ENCODE measurements around the gene NFIA.

The NFIA gene

GRCh38 chr1:61152469-61153105, 70.2 kb downstream of the NFIA start:
- FAIRE-seq: no peak
- DNase-seq (ENCODE audit: insufficient read length): no peak

GRCh38 chr1:61156576-61157467, 74.5 kb downstream of the NFIA start:
- DNase-seq (ENCODE audit: insufficient read length) (no peak), FAIRE-seq (no peak)
- TF ChIP-seq POLR2A (IDR thresholded peaks at IDR 0.05; ENCODE audit: low read depth, low read length) (no peak), POLR2AphosphoS5 (IDR thresholded peaks at IDR 0.05; ENCODE audit: low read depth, low read length) (no peak), TAF1 (IDR thresholded peaks at IDR 0.05; ENCODE audit: borderline replicate concordance, low read depth, low read length) (no peak)

More at GRCh38 chr1:61152469-61153105, 70.2 kb downstream of the NFIA start:
- no peak for TF ChIP-seq POLR2AphosphoS5 (IDR thresholded peaks at IDR 0.05; ENCODE audit: low read depth, low read length)
- TF ChIP-seq POLR2A (IDR thresholded peaks at IDR 0.05; ENCODE audit: low read depth, low read length): no peak
- no peak for TF ChIP-seq TAF1 (IDR thresholded peaks at IDR 0.05; ENCODE audit: borderline replicate concordance, low read depth, low read length)

DNA sequence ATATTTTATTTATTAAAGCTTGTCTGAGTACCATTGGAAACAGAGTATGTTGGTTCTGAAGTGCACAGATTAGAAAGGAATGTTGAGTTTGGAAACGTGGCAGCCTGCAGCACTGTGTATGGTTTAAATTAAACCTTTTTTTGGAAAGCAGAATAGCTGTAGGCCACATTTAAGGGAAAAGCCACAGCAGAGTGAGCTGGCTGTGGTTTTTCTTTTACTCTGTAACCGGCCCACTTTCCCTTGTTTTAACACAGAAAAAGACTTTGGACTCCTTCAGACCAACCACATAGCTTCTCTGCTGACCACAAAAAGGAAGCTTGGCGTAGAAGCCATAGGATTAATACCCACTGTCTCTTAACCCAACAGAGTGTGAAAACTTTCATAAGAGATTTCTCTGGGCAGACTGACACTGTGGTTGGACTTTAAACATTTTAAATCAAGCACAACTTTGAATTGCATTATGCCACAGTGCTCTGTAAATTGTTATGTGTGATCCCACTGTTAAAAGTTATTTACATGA, 75.2 kb downstream of the NFIA start:
- DNase-seq (ENCODE audit: insufficient read length) (no peak), FAIRE-seq (no peak)
- TF ChIP-seq POLR2A (IDR thresholded peaks at IDR 0.05; ENCODE audit: low read depth, low read length): no peak
- TF ChIP-seq TAF1 (IDR thresholded peaks at IDR 0.05; ENCODE audit: borderline replicate concordance, low read depth, low read length): no peak
- no peak for TF ChIP-seq POLR2AphosphoS5 (IDR thresholded peaks at IDR 0.05; ENCODE audit: low read depth, low read length)

- no peak for FAIRE-seq
- TF ChIP-seq POLR2AphosphoS5 (IDR thresholded peaks at IDR 0.05; ENCODE audit: low read depth, low read length) (no peak), TAF1 (IDR thresholded peaks at IDR 0.05; ENCODE audit: borderline replicate concordance, low read depth, low read length) (no peak), POLR2A (IDR thresholded peaks at IDR 0.05; ENCODE audit: low read depth, low read length) (no peak)
Measured at GRCh38 chr1:61158591-61158990, 76.2 kb downstream of the NFIA start.

GRCh38 chr1:61160526-61160925, 78.2 kb downstream of the NFIA start:
- TF ChIP-seq POLR2AphosphoS5 (IDR thresholded peaks at IDR 0.05; ENCODE audit: low read depth, low read length): no peak
- TF ChIP-seq TAF1 (IDR thresholded peaks at IDR 0.05; ENCODE audit: borderline replicate concordance, low read depth, low read length): no peak
- no peak for TF ChIP-seq POLR2A (IDR thresholded peaks at IDR 0.05; ENCODE audit: low read depth, low read length)
- FAIRE-seq (no peak), DNase-seq (ENCODE audit: insufficient read length) (no peak)

More at GRCh38 chr1:61158591-61158990, 76.2 kb downstream of the NFIA start:
- no peak for DNase-seq (ENCODE audit: insufficient read length)

GRCh38 chr1:61162520-61163258, 80.3 kb downstream of the NFIA start:
- DNase-seq (ENCODE audit: insufficient read length) (no peak), FAIRE-seq (no peak)
- no peak for TF ChIP-seq TAF1 (IDR thresholded peaks at IDR 0.05; ENCODE audit: borderline replicate concordance, low read depth, low read length)

DNA sequence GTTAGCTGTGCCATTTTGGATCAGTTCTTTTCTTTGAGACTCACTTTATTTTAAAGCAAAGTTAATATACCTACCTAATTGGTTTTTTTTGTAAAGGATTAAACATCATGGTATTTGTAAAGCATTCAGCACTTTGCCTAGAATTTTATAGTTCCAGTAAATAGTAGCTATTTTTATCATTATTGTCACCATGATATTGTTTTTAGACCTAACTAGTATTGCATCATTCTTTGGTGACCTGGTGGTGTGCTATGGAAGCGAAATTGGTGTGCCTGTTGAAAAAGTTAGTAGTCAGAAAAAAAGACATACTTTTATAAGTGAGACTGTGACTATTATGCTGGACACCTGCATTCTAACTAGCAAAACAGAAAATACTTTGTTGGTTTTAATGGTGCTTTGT, 81.0 kb downstream of the NFIA start:
- no peak for TF ChIP-seq TAF1 (IDR thresholded peaks at IDR 0.05; ENCODE audit: borderline replicate concordance, low read depth, low read length)
- TF ChIP-seq POLR2A (IDR thresholded peaks at IDR 0.05; ENCODE audit: low read depth, low read length): no peak
- TF ChIP-seq POLR2AphosphoS5 (IDR thresholded peaks at IDR 0.05; ENCODE audit: low read depth, low read length): no peak
- no peak for FAIRE-seq
- no peak for DNase-seq (ENCODE audit: insufficient read length)

DNA sequence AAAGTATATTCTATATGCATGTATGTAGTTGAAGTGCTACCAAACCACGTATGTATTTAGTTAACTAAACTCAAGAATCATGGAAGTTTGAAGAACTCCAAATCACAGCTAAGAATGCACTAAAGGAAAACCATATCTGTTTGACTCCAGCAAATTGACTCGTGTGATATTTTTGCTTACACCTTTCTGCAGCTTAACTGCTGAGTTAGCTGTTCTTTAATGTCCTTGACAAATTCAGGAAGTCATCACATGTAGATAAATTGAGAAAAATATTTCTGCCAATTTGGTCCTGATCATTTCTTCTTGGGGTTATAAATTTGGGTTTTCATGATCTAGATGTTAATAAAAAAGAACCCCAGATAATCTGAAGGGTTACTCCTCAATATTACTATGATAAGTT, 83.0 kb downstream of the NFIA start:
- FAIRE-seq (no peak), DNase-seq (ENCODE audit: insufficient read length) (no peak)
- TF ChIP-seq POLR2A (IDR thresholded peaks at IDR 0.05; ENCODE audit: low read depth, low read length): no peak
- no peak for TF ChIP-seq POLR2AphosphoS5 (IDR thresholded peaks at IDR 0.05; ENCODE audit: low read depth, low read length)
- no peak for TF ChIP-seq TAF1 (IDR thresholded peaks at IDR 0.05; ENCODE audit: borderline replicate concordance, low read depth, low read length)

DNA sequence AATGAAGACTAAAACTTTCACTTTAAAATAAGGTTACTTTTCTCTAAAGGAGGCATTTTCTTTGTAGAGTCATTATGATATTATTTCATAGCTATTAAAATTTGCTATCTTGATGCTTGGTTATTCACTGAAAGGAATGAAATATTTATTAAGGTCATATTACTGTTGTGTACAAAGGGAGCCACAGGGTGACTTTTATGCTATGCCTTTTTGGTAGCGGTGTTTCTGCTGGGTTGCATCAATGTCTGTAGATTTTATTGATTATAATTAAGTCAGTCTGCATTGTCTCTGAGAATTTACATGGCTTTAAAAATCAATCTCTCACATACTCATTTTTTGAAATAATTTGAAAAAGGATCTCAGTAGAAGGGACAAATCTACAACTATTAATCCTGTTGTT, 84.9 kb downstream of the NFIA start:
- FAIRE-seq: no peak
- DNase-seq (ENCODE audit: insufficient read length): no peak
- TF ChIP-seq POLR2AphosphoS5 (IDR thresholded peaks at IDR 0.05; ENCODE audit: low read depth, low read length): no peak

- FAIRE-seq (no peak), DNase-seq (ENCODE audit: insufficient read length) (no peak)
- TF ChIP-seq POLR2A (IDR thresholded peaks at IDR 0.05; ENCODE audit: low read depth, low read length) (no peak), TAF1 (IDR thresholded peaks at IDR 0.05; ENCODE audit: borderline replicate concordance, low read depth, low read length) (no peak), POLR2AphosphoS5 (IDR thresholded peaks at IDR 0.05; ENCODE audit: low read depth, low read length) (no peak)
Measured at GRCh38 chr1:61169045-61169444, 86.7 kb downstream of the NFIA start.

DNA sequence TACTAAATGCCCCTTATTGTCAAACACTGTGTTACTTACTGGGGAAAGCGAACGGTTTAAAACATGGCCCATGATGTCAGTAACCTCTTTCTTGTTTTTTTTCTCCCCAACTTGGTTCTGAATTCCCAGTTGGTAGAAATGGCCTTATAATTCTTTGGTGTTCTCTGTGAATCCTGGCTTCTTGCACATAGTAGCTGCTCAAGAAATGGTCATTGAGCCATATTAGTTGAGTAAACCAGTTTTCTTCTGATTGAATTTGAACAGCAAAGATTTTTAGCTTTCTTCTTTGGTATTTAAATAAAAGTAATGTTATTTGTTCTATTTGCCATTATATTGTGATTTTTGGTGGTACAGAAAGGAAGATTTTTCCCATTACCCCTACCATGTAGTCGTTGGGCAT, 87.3 kb downstream of the NFIA start:
- no peak for TF ChIP-seq POLR2AphosphoS5 (IDR thresholded peaks at IDR 0.05; ENCODE audit: low read depth, low read length)
- no peak for TF ChIP-seq POLR2A (IDR thresholded peaks at IDR 0.05; ENCODE audit: low read depth, low read length)
- no peak for TF ChIP-seq TAF1 (IDR thresholded peaks at IDR 0.05; ENCODE audit: borderline replicate concordance, low read depth, low read length)
- DNase-seq (ENCODE audit: insufficient read length): no peak
- no peak for FAIRE-seq

Data from GM12892 (cell line).